ENCODE measurements around the gene KAT8.

GRCh38 chr16:31087481-31087880 lies 30.0 kb upstream of the KAT8 start:
- no peak for TF ChIP-seq CTCF (IDR thresholded peaks at IDR 0.05; ENCODE audit: poor library complexity)
- TF ChIP-seq EZH2 (IDR thresholded peaks at IDR 0.05; ENCODE audit: borderline replicate concordance), result no peak
- no peak for TF ChIP-seq EZH2phosphoT487 (IDR thresholded peaks at IDR 0.05; ENCODE audit: low read depth, severe bottlenecking, unreplicated experiment)

Data from hepatocyte (in vitro differentiated cells).